GM15510 (cell line): ENCODE data around the gene ADAMTS18.

Source experiments
- POLR2A ChIP-seq: IDR thresholded peaks from 3 replicates; pipeline ENCODE4 v1.6.1; 2011; ENCODE audit warnings: borderline replicate concordance; ENCODE audit not compliant: insufficient read length; ENCODE audit errors: extremely low read depth

The ADAMTS18 gene

DNA sequence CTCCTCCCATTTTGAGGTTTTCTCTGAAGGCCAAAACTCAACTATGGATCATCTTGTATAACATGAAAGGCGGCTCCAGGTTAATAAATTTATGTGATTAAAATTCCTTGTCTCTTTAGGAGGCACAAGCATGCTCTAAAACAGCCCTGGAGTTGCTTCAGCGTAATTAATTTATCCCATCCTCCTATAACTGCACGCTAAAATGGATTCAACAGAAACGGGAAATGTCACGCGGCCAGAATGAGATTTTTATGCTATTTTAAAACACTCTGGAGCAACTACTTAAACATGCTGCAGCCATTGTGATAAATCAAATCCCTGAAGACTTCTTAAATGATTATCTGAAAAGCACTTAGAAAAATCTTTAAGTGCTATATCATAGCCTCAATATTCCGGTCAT, 106.6 kb downstream of the ADAMTS18 start:
- no peak for TF ChIP-seq POLR2A

- TF ChIP-seq POLR2A: no peak
These were observed 107.1 kb downstream of the ADAMTS18 start for GRCh38 chr16:77327717-77328116.

- no peak for TF ChIP-seq POLR2A
These were observed 110.1 kb downstream of the ADAMTS18 start for GRCh38 chr16:77324729-77325128.

- no peak for TF ChIP-seq POLR2A
These were observed 111.1 kb downstream of the ADAMTS18 start for GRCh38 chr16:77323695-77324094.

GRCh38 chr16:77322757-77323156, 112.1 kb downstream of the ADAMTS18 start:
- TF ChIP-seq POLR2A: no peak

DNA sequence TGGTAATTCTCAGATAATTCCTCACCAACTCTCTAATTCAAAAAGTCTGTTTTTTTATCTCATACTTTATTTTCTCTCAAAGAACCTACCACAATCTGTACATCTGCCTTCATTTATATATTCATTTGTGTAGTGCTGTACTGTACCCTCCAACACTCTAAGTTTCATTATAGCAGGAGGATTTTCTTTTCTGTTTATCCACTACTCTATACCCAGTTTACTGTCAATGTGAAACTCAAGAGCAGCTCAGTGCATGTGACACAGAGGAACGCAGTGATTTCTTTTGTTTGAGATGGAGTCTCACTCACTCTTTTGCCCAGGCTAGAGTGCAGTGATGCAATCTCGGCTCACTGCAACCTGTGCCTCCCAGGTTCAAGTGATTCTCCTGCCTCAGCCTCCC, 117.8 kb downstream of the ADAMTS18 start:
- TF ChIP-seq POLR2A: no peak

- no peak for TF ChIP-seq POLR2A
These were observed 124.0 kb downstream of the ADAMTS18 start for GRCh38 chr16:77310877-77311276.

DNA sequence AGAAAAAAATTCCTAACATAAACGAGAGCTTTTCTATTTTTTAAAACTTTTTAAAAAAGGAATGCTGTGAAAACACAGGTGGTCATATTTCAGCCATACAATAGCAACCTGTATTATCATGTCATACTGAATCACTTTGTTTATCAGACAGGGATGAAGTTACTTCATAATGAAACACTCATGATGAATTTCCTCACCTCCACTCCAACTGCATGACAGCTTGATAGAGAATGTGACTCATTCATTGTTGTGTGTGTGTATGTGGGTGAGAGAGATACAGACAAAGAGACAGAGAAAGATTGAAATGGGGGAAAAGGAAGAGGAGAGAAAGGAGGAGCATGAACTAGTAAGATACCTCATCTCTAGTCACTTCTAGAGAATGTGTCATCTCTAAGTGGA, 126.7 kb downstream of the ADAMTS18 start:
- TF ChIP-seq POLR2A: no peak

DNA sequence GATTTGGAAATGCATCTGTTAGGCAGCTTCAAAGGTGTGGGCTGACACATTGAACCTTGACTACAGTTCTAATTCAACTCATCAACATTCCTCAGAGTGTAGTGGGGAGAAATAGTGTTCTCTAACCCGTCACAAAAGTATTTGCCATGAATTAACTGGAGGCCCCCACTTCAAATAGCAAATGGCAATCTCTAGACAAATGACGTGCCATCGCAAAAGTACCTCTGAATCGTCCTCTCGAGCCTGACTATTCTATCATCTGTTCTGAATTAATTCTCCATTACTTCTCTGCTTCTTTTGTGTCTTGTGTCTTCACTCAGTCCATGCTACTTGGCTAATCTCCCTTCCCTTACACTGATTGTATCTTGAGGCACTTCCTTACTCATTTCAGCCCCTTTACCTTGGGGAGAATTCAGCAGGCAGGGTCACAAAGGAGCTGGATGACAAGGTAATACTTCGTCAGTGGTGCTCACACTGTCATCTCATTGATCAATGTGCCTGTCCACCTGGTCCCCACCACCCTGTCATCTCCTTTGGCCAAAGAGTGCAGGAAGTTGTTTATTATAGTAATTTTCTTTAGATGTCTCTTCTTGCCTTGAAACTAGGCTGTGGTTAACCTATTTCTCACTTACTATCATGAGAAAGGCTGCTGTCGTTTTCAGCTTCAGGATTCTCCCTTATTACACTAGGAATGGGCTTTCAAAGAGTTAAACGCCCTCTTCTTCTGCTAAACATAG, 127.2 kb downstream of the ADAMTS18 start:
- no peak for TF ChIP-seq POLR2A

GRCh38 chr16:77306075-77306474, 128.8 kb downstream of the ADAMTS18 start:
- no peak for TF ChIP-seq POLR2A

GRCh38 chr16:77304877-77305276, 130.0 kb downstream of the ADAMTS18 start:
- TF ChIP-seq POLR2A: no peak

DNA sequence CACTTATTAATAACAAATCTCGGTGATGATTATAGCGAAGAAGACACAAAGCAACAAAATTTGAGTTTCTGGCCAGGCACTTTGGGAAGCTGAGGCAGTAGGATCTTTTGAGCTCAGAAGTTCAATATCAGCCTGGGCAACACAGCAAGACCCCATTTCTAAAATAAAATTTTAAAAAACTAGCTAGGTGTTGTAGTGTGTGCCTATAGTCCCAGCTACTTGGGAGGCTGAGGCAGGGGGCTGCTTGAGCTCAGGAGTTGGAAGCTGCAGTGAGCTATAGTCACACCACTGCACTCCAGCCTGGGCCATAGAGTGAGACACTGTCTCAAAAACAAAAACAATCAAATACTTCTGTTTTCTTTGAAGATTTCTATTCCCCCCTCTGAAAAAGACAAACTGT, 130.7 kb downstream of the ADAMTS18 start:
- TF ChIP-seq POLR2A: no peak

- TF ChIP-seq POLR2A: no peak
These were observed 132.2 kb downstream of the ADAMTS18 start for GRCh38 chr16:77302674-77303073.

GRCh38 chr16:77302249-77302648, 132.6 kb downstream of the ADAMTS18 start:
- no peak for TF ChIP-seq POLR2A

DNA sequence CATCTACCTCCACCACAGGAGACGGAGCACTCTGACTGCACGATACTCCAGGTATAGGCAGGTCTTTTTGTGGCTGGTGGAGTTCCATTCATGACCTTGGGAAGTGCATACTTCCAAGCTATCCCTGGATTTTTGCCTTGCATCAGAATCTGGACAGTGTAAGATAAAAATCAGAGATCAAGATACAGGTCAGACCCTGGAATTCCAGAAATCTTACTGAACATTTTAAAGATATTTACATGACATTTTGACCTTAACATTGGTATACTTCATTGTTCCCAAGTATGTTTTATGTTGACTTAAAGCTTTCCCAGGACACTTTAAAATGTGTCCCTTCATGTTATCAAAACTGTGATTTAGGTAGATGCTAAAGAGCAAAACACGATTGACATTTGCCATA, 134.6 kb downstream of the ADAMTS18 start:
- TF ChIP-seq POLR2A: no peak

GRCh38 chr16:77299395-77299794, 135.4 kb downstream of the ADAMTS18 start:
- TF ChIP-seq POLR2A: no peak
